SW 1271 (cell line): Measurements from ENCODE around the gene NLGN1.

Experiments
- DNase-seq, 2 experiments: peaks; one replicate each; lab custom pipeline; 2025; lab: John Stamatoyannopoulos, UW

Gene NLGN1

DNA sequence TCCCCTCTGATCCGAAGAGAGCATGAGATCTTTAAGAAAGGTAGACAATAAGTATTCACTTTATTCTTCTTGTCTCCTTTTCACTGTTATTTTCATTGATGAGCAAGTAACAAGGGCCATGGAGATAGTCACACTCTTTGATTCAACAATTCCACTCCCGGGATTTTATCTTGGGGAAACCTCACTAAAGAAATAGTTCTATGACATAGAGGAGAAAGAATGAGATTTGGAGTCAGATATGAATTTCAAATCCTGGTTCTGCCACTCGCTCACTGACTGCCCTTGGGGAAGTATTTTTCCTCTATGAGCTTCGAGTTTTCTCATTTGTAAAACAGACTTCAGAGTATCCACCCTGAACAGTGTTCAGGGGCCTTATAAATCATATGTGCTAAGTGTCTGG lies 514.6 kb downstream of the NLGN1 start:
- no peak for DNase-seq

GRCh38 chr3:173913397-173913796 lies 515.9 kb downstream of the NLGN1 start:
- DNase-seq: no peak

GRCh38 chr3:173913974-173914421 lies 516.5 kb downstream of the NLGN1 start:
- no peak for DNase-seq

- DNase-seq: no peak
Measured at GRCh38 chr3:173916799-173917198, 519.3 kb downstream of the NLGN1 start.

DNA sequence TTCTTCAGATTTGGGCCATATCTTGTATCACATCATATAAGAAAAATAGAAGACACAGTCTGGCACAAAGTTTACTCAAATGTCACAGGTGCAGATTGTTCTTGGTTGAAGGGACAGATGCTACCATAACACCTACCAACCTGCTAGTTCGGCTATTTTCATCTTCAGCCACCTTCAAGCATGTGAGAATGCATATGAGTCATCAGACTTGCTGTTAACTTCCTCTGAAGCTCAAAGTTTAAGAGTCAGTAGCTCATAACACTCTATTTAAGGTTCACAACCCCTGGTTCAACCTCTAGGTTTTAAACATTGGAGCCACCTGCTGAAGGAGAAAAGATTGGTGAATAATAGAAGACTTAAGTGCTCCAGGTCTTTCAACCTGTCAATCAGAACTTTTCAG lies 522.8 kb downstream of the NLGN1 start:
- no peak for DNase-seq

DNA sequence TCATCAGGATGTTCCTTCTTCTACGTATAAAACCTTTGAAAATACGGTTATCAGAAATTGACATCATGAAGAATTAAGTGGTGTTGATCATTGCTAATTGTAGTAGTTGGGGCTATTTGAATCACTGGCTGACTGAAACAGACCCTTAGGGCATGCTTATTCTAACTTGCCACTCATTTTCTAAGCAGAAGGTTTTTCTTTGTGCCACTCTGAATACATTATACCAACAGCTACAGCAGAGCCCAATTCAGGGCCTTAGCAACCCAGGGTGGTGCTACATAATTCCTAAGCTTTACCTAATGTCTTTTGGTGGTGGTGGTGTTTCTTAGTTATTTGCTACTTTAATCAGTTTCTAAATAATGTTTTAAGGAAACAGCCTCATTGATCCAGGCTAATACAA lies 524.2 kb downstream of the NLGN1 start:
- DNase-seq: no peak

- DNase-seq: no peak
Measured at GRCh38 chr3:173923204-173923603, 525.7 kb downstream of the NLGN1 start.

DNA sequence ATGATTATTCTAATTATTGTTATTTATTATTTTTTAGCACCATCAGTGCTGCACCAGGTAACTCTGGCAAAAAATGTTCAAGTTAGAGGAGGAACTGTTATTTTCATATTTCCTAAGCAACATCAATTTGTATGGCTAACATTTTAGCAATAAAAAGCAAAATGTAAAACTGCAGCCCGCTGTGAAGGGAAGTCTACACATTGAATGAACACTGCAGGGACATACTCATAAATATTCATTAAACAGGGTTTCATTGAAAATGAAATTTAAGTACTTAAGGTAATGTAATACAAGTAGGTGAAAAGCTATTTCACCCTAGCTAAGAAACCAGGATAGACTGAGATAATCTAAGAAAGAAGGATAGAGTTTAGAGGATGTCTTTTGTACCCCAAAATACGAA lies 532.7 kb downstream of the NLGN1 start:
- no peak for DNase-seq

- DNase-seq: no peak
Measured at GRCh38 chr3:173932624-173933023, 535.1 kb downstream of the NLGN1 start.

- no peak for DNase-seq
Measured at GRCh38 chr3:173933113-173933512, 535.6 kb downstream of the NLGN1 start.

DNA sequence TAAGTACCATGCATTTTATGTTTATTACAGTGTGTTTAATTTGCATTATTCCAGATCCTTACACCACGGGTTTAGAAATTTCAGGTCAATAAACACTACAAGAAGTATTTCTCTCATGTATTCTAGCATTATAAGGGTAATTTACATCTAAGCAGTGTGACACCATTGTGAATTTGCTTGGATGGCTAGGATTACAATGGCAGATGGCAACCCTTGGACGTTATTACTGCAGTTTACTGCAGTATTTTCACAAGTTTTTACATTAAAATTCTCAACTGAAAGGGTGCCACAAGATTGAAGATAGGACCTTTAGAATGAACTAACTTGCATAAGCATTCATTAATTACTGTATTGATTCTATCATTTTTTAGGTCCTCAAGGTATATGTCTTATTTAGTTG lies 538.8 kb downstream of the NLGN1 start:
- no peak for DNase-seq

GRCh38 chr3:173938159-173938558 lies 540.6 kb downstream of the NLGN1 start:
- no peak for DNase-seq

GRCh38 chr3:173938616-173939015 lies 541.1 kb downstream of the NLGN1 start:
- no peak for DNase-seq

DNA sequence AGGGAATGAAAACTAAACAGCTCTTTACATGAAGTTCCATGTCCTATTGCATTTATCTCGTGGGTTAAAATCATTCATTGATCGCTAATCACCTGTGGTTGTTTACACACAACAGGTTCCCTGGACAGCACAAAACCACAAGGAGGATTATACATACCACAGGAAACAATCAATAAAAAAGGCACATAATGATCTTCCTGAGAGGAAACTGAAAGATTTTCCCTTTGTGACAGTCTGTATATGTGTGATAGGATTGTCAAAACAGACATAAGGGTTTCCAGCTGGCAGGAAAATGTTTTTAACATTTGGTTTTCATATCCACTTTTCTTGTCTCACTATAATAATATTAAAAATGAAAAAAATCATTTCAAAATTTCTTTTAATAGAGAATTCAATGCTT lies 541.8 kb downstream of the NLGN1 start:
- DNase-seq: no peak

DNA sequence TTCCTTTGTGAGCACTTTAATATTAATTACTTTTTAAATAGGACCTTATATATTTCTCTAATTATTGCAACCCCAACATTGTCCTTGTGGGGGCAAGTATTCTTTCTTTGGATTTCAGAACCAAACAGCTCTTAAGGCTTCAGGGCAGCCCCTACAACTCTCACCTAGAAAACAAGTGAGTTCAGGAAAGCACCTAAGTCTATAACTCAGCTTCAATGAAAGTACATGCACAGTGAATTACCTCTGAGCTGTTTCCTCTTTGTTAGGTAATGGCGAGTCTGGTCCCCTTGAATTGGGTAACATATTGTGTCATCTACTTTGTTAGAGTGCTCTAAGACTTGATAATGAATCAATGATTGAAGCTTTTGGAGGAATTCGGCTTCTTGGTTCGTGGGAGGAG lies 545.7 kb downstream of the NLGN1 start:
- DNase-seq: no peak

GRCh38 chr3:173945170-173945569 lies 547.6 kb downstream of the NLGN1 start:
- no peak for DNase-seq

DNA sequence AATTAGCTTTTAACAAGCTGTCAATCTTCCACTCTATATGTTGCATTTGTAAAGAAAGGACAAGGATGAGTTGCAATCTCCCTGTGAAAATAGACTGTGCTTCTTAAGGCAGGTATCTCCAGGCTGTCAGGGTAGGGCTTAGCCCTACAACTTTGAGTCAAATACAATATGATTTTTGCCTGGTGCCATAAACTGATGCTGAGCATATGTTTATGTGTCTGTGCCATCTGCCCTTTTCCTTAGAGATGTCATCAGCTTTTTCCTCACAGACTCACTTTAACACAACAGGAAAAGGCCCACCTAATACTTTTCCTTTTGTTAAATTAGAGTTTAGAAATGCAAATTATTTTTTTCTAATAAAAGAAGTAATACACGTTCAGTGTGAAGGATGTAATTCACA lies 548.3 kb downstream of the NLGN1 start:
- DNase-seq: no peak

- DNase-seq: no peak
Measured at GRCh38 chr3:173954647-173955046, 557.1 kb downstream of the NLGN1 start.

DNA sequence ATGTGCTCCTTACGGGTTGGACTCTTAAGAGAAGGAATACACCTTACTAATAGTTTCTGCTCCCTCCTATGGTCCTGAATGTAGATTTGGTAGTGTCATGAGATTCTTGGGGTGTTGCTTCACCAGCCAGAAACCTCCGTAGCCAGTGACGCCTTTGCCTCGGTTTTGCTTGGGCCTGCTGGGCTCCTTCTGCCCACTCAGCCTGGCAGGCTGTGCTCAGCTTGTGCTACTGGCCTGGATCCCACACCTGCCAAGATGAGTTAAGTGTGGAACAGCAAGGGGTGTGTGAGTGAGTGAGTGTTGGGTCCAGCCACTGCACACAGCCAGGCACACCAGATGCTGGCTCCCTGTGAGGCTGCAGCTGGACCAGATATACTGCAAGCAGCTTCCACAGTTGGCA lies 560.1 kb downstream of the NLGN1 start:
- DNase-seq: no peak

GRCh38 chr3:173958805-173959204 lies 561.3 kb downstream of the NLGN1 start:
- no peak for DNase-seq

- DNase-seq: no peak
Measured at GRCh38 chr3:173970281-173970680, 572.7 kb downstream of the NLGN1 start.

GRCh38 chr3:173976281-173976680 lies 578.7 kb downstream of the NLGN1 start:
- DNase-seq: no peak

DNA sequence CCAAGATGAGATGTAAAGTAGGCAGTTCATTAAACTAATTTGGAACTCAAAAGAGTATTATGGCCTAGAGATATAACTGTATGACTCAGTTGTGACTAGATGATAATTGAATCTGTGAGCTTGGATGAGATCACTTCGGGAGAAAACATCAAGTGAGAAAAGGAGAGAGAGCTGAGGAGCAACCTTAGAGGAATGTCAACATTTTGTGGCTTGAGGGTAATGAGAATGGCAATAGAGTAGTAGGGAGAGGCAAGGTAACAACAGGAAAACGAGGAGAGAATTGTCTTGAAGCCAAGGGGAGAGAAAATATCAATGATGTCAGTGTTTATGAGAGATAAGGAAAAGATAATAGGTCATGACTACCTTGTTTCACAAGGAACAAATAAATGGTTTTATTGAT lies 580.2 kb downstream of the NLGN1 start:
- no peak for DNase-seq

DNA sequence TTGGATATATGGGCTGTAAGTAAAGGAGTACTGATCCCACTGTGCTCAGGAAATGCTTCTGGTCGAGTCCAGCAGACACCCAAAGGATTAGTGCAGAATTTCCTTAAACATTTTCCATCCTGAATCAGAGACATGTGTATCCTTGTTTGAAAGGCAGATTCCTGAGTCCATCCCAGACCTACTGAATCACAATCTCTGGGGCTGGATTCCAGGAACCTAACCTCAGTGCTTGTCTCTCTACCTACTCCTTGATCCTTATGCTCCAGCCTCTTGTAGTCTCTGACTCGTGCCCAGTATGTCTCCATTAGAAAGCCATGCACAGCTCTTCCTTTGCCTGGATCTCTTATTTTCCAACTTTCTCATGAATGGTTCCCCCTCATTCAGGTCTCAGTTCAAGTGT lies 585.8 kb downstream of the NLGN1 start:
- no peak for DNase-seq

- DNase-seq: no peak
Measured at GRCh38 chr3:173986861-173987410, 589.4 kb downstream of the NLGN1 start.
